DOHH2 (cell line): ENCODE data around the gene VLDLR.

Source experiments
- EZH2phosphoT487 ChIP-seq: fragments of 200-600 bp; sonication (generic); IDR thresholded peaks from 2 replicates; pipeline ENCODE4 v1.6.1; 2017; ENCODE audit warnings: borderline replicate concordance, mild to moderate bottlenecking, antibody characterized with exemption, low read length, moderate library complexity, mixed read lengths
- TF ChIP-seq, protein P1 (sequence below): fragments of 200-600 bp; sonication (generic); IDR thresholded peaks from one replicate; pipeline ENCODE4 v1.5.1; 2014; ENCODE audit warnings: antibody characterized with exemption, mild to moderate bottlenecking, low read depth, low read length; ENCODE audit not compliant: poor library complexity, severe bottlenecking

DNA sequence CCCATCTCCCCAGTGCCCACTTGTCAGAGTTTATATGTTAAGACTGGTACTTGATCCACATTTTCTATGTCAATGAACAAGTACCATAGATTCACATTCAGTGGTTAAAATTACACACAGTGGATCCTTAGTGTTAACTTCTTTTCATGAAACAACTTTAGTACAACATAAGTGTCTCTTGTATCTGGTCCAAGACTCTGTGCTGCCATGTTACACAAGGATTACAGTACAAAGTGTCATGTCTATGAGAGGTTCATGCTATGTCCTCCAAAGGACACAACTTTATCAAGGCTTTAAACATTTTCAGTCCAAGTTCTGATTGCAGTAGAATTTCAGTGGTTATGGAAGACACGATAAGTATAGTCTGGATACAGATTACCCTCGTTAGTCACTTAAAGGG, 13.3 kb upstream of the VLDLR start:
- TF ChIP-seq, protein P1, sequence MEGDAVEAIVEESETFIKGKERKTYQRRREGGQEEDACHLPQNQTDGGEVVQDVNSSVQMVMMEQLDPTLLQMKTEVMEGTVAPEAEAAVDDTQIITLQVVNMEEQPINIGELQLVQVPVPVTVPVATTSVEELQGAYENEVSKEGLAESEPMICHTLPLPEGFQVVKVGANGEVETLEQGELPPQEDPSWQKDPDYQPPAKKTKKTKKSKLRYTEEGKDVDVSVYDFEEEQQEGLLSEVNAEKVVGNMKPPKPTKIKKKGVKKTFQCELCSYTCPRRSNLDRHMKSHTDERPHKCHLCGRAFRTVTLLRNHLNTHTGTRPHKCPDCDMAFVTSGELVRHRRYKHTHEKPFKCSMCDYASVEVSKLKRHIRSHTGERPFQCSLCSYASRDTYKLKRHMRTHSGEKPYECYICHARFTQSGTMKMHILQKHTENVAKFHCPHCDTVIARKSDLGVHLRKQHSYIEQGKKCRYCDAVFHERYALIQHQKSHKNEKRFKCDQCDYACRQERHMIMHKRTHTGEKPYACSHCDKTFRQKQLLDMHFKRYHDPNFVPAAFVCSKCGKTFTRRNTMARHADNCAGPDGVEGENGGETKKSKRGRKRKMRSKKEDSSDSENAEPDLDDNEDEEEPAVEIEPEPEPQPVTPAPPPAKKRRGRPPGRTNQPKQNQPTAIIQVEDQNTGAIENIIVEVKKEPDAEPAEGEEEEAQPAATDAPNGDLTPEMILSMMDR, result no peak
- no peak for TF ChIP-seq EZH2phosphoT487
